ENCODE measurements around the gene TMCC1.
A peak's percentile ranks its signal among the peaks of the same experiment; 100 is the strongest.

GRCh38 chr3:129606636-129607390 is 286.7 kb downstream of the TMCC1 start, which contains the start of gene PLXND1:
- peak in 1 of 2 donors; percentile 60 for TF ChIP-seq POLR2A (IDR thresholded peaks at IDR 0.05)
- no peak for TF ChIP-seq CTCF (IDR thresholded peaks at IDR 0.05)
